Right lobe of liver (tissue), 4 donors: ENCODE data around the gene RANBP3.

Experiments
- CTCF ChIP-seq, 4 donors: fragments of 200-600 bp in 3 of 4; fragments of 450-650 bp in 1 of 4; IDR thresholded peaks; one replicate each; pipeline versions ENCODE4 v1.5.1 to v1.8.0; 2016 to 2022; ENCODE audit warnings: antibody characterized with exemption in 4 of 4, mild to moderate bottlenecking in 2 of 4
- POLR2A ChIP-seq: fragments of 450-650 bp; IDR thresholded peaks from one replicate; pipeline ENCODE4 v1.6.1; 2017; ENCODE audit warnings: antibody characterized with exemption, mild to moderate bottlenecking
- donor health status: DM: no; HTN: no; CAD: no.
- donor health status: DM: no; HTN: no; CAD: no.
- donor health status: DM: no; HTN: yes; CAD: no.

- TF ChIP-seq CTCF (IDR thresholded peaks at IDR 0.05), result no peak
- TF ChIP-seq POLR2A, result no peak
These were observed 83.1 kb downstream of the RANBP3 start for GRCh38 chr19:5894704-5895349.
